PFSK-1 (cell line): ENCODE data around the gene SEC31B.

Experiments
- FOXP2 ChIP-seq: optimal IDR thresholded peaks from 2 replicates; pipeline ENCODE3; 2011; ENCODE audit warnings: borderline replicate concordance, control low read depth, inconsistent platforms; ENCODE audit not compliant: insufficient read depth; ENCODE audit errors: extremely low read length, extremely low read depth
- POLR2AphosphoS5 ChIP-seq: IDR thresholded peaks from 2 replicates; pipeline ENCODE4 v1.6.1; 2012; ENCODE audit warnings: low read depth, mild to moderate bottlenecking, control low read depth, low read length, moderate library complexity
- REST ChIP-seq, 2 experiments: IDR thresholded peaks; 2 replicates each; pipeline versions ENCODE4 v1.6.1 to v1.8.0; 2011 to 2012; ENCODE audit warnings: low read depth in 2 of 2, low read length in 2 of 2, control low read depth in 1 of 2, inconsistent platforms in 1 of 2, mild to moderate bottlenecking in 1 of 2, moderate library complexity in 1 of 2; ENCODE audit not compliant: insufficient read depth in 1 of 2
- SIN3A ChIP-seq: IDR thresholded peaks from 2 replicates; pipeline ENCODE4 v1.6.1; 2012; ENCODE audit warnings: mild to moderate bottlenecking, low read length, moderate library complexity, borderline replicate concordance; ENCODE audit not compliant: insufficient read depth
- TAF1 ChIP-seq: IDR thresholded peaks from 2 replicates; pipeline ENCODE4 v1.6.1; 2012; ENCODE audit warnings: low read length, control low read depth, borderline replicate concordance; ENCODE audit not compliant: insufficient read depth

Gene SEC31B

GRCh38 chr10:100462709-100463108 lies 57.0 kb downstream of the SEC31B start, which contains the start of gene WNT8B:
TSS of gene WNT8B (plus strand) at chr10:100463009. CDS start at chr10:100463169, 160 bp downstream.
- TF ChIP-seq SIN3A, result no peak
- TF ChIP-seq REST (IDR thresholded peaks at IDR 0.05; ENCODE audit: insufficient read depth in 1 of 2, low read depth in 2 of 2, low read length in 2 of 2), result no peak

- no peak for TF ChIP-seq POLR2AphosphoS5
- TF ChIP-seq SIN3A, result no peak
- TF ChIP-seq FOXP2, result no peak
- TF ChIP-seq REST (IDR thresholded peaks at IDR 0.05; ENCODE audit: insufficient read depth in 1 of 2, low read depth in 2 of 2, low read length in 2 of 2), result no peak
- TF ChIP-seq TAF1, result no peak
Measured at GRCh38 chr10:100448951-100449350, 70.7 kb downstream of the SEC31B start.

GRCh38 chr10:100447663-100448062 lies 72.0 kb downstream of the SEC31B start:
- TF ChIP-seq TAF1 (no peak), SIN3A (no peak), POLR2AphosphoS5 (no peak), REST (IDR thresholded peaks at IDR 0.05; ENCODE audit: insufficient read depth in 1 of 2, low read depth in 2 of 2, low read length in 2 of 2) (no peak), FOXP2 (no peak)

GRCh38 chr10:100446130-100446761 lies 73.4 kb downstream of the SEC31B start:
- no peak for TF ChIP-seq REST (IDR thresholded peaks at IDR 0.05; ENCODE audit: insufficient read depth in 1 of 2, low read depth in 2 of 2, low read length in 2 of 2)
- no peak for TF ChIP-seq SIN3A
- TF ChIP-seq FOXP2, result no peak
- no peak for TF ChIP-seq TAF1
- TF ChIP-seq POLR2AphosphoS5, result no peak

GRCh38 chr10:100442548-100442947 lies 77.1 kb downstream of the SEC31B start:
- TF ChIP-seq FOXP2 (no peak), SIN3A (no peak), TAF1 (no peak), POLR2AphosphoS5 (no peak)
